Mammary epithelial cell (primary cell): ENCODE data around the gene MSI2.

Source experiments
- EZH2 ChIP-seq: IDR thresholded peaks from 2 replicates; pipeline ENCODE4 v1.6.1; 2012; ENCODE audit warnings: low read length, inconsistent platforms, borderline replicate concordance
- TF ChIP-seq, protein P1 (sequence below), 2 donors: IDR thresholded peaks in 1 of 2; conservative IDR thresholded peaks in 1 of 2; 2 replicates each; pipeline ENCODE4 v1.5.1; 2011 to 2012; ENCODE audit warnings: inconsistent platforms in 2 of 2, low read length in 2 of 2, mild to moderate bottlenecking in 2 of 2, control low read depth in 1 of 2, low read depth in 1 of 2; ENCODE audit not compliant: insufficient read depth in 1 of 2; ENCODE audit errors: extremely low read depth in 1 of 2

DNA sequence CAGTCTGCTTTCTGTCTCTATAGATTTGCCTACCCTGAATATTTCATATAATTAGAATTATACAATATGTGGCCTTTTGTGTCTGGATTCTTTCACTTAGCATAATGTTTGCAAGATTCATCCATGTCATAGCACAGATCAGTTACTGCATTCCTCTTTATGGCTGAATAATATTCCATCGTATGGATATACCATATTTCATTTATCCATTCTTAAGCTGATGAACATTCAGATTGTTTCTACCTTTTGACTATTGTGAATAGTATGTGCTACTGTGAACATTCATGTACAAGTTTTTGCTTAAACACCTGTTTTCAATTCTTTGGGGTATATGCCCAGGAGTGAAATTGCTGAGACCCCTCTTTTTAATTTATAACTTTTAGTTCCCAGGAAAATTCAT is 49.4 kb upstream of the MSI2 start:
- TF ChIP-seq, protein P1, sequence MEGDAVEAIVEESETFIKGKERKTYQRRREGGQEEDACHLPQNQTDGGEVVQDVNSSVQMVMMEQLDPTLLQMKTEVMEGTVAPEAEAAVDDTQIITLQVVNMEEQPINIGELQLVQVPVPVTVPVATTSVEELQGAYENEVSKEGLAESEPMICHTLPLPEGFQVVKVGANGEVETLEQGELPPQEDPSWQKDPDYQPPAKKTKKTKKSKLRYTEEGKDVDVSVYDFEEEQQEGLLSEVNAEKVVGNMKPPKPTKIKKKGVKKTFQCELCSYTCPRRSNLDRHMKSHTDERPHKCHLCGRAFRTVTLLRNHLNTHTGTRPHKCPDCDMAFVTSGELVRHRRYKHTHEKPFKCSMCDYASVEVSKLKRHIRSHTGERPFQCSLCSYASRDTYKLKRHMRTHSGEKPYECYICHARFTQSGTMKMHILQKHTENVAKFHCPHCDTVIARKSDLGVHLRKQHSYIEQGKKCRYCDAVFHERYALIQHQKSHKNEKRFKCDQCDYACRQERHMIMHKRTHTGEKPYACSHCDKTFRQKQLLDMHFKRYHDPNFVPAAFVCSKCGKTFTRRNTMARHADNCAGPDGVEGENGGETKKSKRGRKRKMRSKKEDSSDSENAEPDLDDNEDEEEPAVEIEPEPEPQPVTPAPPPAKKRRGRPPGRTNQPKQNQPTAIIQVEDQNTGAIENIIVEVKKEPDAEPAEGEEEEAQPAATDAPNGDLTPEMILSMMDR (conservative IDR thresholded peaks at IDR 0.05 in 1 of 2, IDR thresholded peaks at IDR 0.05 in 1 of 2; ENCODE audit: extremely low read depth in 1 of 2, insufficient read depth in 1 of 2, low read depth in 1 of 2, low read length in 2 of 2): no peak
- no peak for TF ChIP-seq EZH2
